Natural killer cell treated with Interleukin-12 subunit alpha and Interleukin-12 subunit beta and Interleukin-15 and Interleukin-18, amount 100 ng/mL, for 72 hours (primary cell): Measurements from ENCODE around the gene EXOSC6. TPM values are rescaled to one million over a fixed set of nuclear protein-coding genes. Genes with fewer than 3 reads are reported as not detected.
"Not testable (repeated sequence)": the region's sequence is repeated elsewhere in the genome, so short reads cannot be mapped to it uniquely, and the experiment has no call there.

Experiments used
- ATAC-seq, 2 donors: fragments of 150-1000 bp; cut with Tn5 transposase in 1 of 2; sonication (Bioruptor Pico), chemical (Tn5 transposase) in 1 of 2; 2 replicates each; pipeline ENCODE4 v1.10.0; 2021
- DNase-seq: peaks from one replicate; pipeline ENCODE4 v3.0.0; 2022; ENCODE audit warnings: low spot score
- H3K27ac Mint-ChIP-seq, 2 donors: 1 replicate in 1 of 2; 2 replicates in 1 of 2; pipeline ENCODE4 v1.8.0; 2022; ENCODE audit warnings: mixed read lengths in 2 of 2, mild to moderate bottlenecking in 1 of 2, moderate library complexity in 1 of 2
- H3K27me3 Mint-ChIP-seq, 2 donors: 1 replicate in 1 of 2; 2 replicates in 1 of 2; pipeline ENCODE4 v1.8.0; 2022; ENCODE audit warnings: mixed read lengths in 2 of 2
- H3K36me3 Mint-ChIP-seq: one replicate; pipeline ENCODE4 v1.8.0; 2022; ENCODE audit warnings: mixed read lengths
- H3K4me1 Mint-ChIP-seq, 2 donors: 1 replicate in 1 of 2; 2 replicates in 1 of 2; pipeline ENCODE4 v1.8.0; 2022; ENCODE audit warnings: low read depth in 2 of 2, mixed read lengths in 2 of 2, mild to moderate bottlenecking in 1 of 2
- H3K4me3 Mint-ChIP-seq: one replicate; pipeline ENCODE4 v1.8.0; 2022; ENCODE audit warnings: mixed read lengths
- H3K9me3 Mint-ChIP-seq: 2 replicates; pipeline ENCODE4 v1.8.0; 2022; ENCODE audit warnings: mixed read lengths
- total RNA-seq, 2 donors: library from RNA; stranded (reverse); gene quantifications; one replicate each; pipeline ENCODE4 v1.2.3, GENCODE V29; 2022

EXOSC6 gene
- total RNA-seq, 2 donors from 2014 or later: 29.0 to 57.0 TPM

GRCh38 chr16:70200063-70200462 lies 51.7 kb downstream of the EXOSC6 start:
- H3K27ac Mint-ChIP-seq, ATAC-seq, H3K36me3 Mint-ChIP-seq, H3K9me3 Mint-ChIP-seq, H3K27me3 Mint-ChIP-seq, H3K4me1 Mint-ChIP-seq, DNase-seq, H3K4me3 Mint-ChIP-seq: not testable (repeated sequence)

GRCh38 chr16:70199170-70199569 lies 52.6 kb downstream of the EXOSC6 start:
- not testable (repeated sequence) for ATAC-seq, H3K27me3 Mint-ChIP-seq, H3K4me1 Mint-ChIP-seq, DNase-seq, H3K27ac Mint-ChIP-seq, H3K4me3 Mint-ChIP-seq, H3K36me3 Mint-ChIP-seq, H3K9me3 Mint-ChIP-seq

GRCh38 chr16:70198666-70199065 lies 53.1 kb downstream of the EXOSC6 start:
- H3K4me1 Mint-ChIP-seq, H3K4me3 Mint-ChIP-seq, H3K27ac Mint-ChIP-seq, H3K27me3 Mint-ChIP-seq, DNase-seq, H3K36me3 Mint-ChIP-seq, H3K9me3 Mint-ChIP-seq, ATAC-seq: not testable (repeated sequence)

- H3K4me3 Mint-ChIP-seq, H3K9me3 Mint-ChIP-seq, H3K36me3 Mint-ChIP-seq, ATAC-seq, DNase-seq, H3K27ac Mint-ChIP-seq, H3K27me3 Mint-ChIP-seq, H3K4me1 Mint-ChIP-seq: not testable (repeated sequence)
Observed at GRCh38 chr16:70198230-70198629, 53.5 kb downstream of the EXOSC6 start.

GRCh38 chr16:70197611-70198010 lies 54.1 kb downstream of the EXOSC6 start:
- not testable (repeated sequence) for H3K9me3 Mint-ChIP-seq, H3K4me1 Mint-ChIP-seq, H3K4me3 Mint-ChIP-seq, H3K27me3 Mint-ChIP-seq, ATAC-seq, H3K36me3 Mint-ChIP-seq, DNase-seq, H3K27ac Mint-ChIP-seq

Other genes with a start within 250 kb of the EXOSC6 start
- gene PDPR, start 137.6 kb downstream of the EXOSC6 start, total RNA-seq: 10 to 100 TPM; 37.2 to 51.5 TPM
- 1 to 10 TPM in 1 of 2 donors, not detected in 1; 1.9 TPM for gene CLEC18C, start 78.2 kb downstream of the EXOSC6 start, total RNA-seq
- gene AARS1, start 37.6 kb upstream of the EXOSC6 start, total RNA-seq: 100 to 1,000 TPM; 109 to 130 TPM
- 10 to 100 TPM; 34.6 to 42.3 TPM for gene DDX19B, start 47.2 kb upstream of the EXOSC6 start, total RNA-seq
- gene DDX19A, start 95.0 kb upstream of the EXOSC6 start, total RNA-seq: 10 to 100 TPM; 41.5 to 64.0 TPM
- 10 to 100 TPM; 63.0 to 66.0 TPM for gene ST3GAL2, start 187.2 kb upstream of the EXOSC6 start, total RNA-seq
- gene FCSK, start 202.7 kb upstream of the EXOSC6 start, total RNA-seq: 10 to 100 TPM; 19.4 to 35.2 TPM